ENCODE measurements around the gene GLP1R.

The GLP1R gene

GRCh38 chr6:39004801-39005200 lies 43.8 kb upstream of the GLP1R start:
- no peaks in the 10 kb centered on the region for H4K20me1 ChIP-seq (ENCODE audit: insufficient read depth, low read length, poor library complexity, severe bottlenecking)
- TF ChIP-seq CTCF (conservative IDR thresholded peaks at IDR 0.05; ENCODE audit: low read length) (no peak), EZH2phosphoT487 (IDR thresholded peaks at IDR 0.05; ENCODE audit: borderline replicate concordance) (no peak)
- no peaks in the 10 kb centered on the region for H3K36me3 ChIP-seq (ENCODE audit: insufficient read depth, low read length)
- H3K9me2 ChIP-seq (replicated peaks; ENCODE audit: low read depth, low read length), result no peaks in the 10 kb centered on the region
- H3K4me1 ChIP-seq (ENCODE audit: insufficient read depth, low read length, poor library complexity, severe bottlenecking), result no peaks in the 10 kb centered on the region
- H3K4me3 ChIP-seq (ENCODE audit: low read length, poor library complexity, severe bottlenecking), result no peak overlapping the region
- H3K27me3 ChIP-seq (ENCODE audit: insufficient read depth, low read length, poor library complexity, severe bottlenecking), result no peaks in the 10 kb centered on the region
- no peaks in the 10 kb centered on the region for H3K79me2 ChIP-seq (ENCODE audit: insufficient read depth, low read length)
- no peak overlapping the region for H2AFZ ChIP-seq (ENCODE audit: low read length)
- no peak overlapping the region for H3K9ac ChIP-seq (ENCODE audit: low read depth, low read length, poor library complexity, severe bottlenecking)
- no peaks in the 10 kb centered on the region for H3F3A ChIP-seq (ENCODE audit: low read depth)
- H3K4me2 ChIP-seq (ENCODE audit: low read depth, low read length, poor library complexity, severe bottlenecking), result no peak overlapping the region
- H3K9me3 ChIP-seq (ENCODE audit: insufficient read depth, low read depth, low read length), result no peaks in the 10 kb centered on the region

DNA sequence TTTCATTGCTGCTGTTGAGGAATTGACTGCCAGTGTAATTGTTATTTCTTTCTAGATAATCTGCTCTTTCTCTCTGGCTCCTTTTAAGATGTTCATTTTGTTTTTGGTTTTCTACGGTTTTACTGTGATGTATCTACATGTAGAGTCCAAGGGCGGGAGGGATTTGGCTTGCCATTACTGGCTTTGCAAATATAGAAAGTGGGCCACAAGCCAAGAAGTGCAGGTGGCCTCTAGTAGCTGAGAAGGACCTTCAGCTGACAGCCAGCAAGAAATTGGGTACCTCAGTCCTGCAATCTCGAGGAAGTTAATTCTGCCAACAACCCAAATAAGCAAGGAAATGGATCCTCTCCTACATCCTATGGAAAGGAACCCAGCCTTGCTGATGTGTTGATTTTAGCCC lies 42.8 kb upstream of the GLP1R start:
- H3K36me3 ChIP-seq (ENCODE audit: insufficient read depth, low read length), result no peaks in the 10 kb centered on the region
- no peaks in the 10 kb centered on the region for H3K27me3 ChIP-seq (ENCODE audit: insufficient read depth, low read length, poor library complexity, severe bottlenecking)
- no peak overlapping the region for H2AFZ ChIP-seq (ENCODE audit: low read length)
- H3K9me2 ChIP-seq (replicated peaks; ENCODE audit: low read depth, low read length), result no peaks in the 10 kb centered on the region
- no peaks in the 10 kb centered on the region for H3K4me1 ChIP-seq (ENCODE audit: insufficient read depth, low read length, poor library complexity, severe bottlenecking)
- H4K20me1 ChIP-seq (ENCODE audit: insufficient read depth, low read length, poor library complexity, severe bottlenecking), result no peaks in the 10 kb centered on the region
- no peak for TF ChIP-seq EZH2phosphoT487 (IDR thresholded peaks at IDR 0.05; ENCODE audit: borderline replicate concordance)
- no peak for TF ChIP-seq CTCF (conservative IDR thresholded peaks at IDR 0.05; ENCODE audit: low read length)
- no peak overlapping the region for H3K9ac ChIP-seq (ENCODE audit: low read depth, low read length, poor library complexity, severe bottlenecking)
- H3F3A ChIP-seq (ENCODE audit: low read depth), result no peaks in the 10 kb centered on the region
- no peak overlapping the region for H3K4me2 ChIP-seq (ENCODE audit: low read depth, low read length, poor library complexity, severe bottlenecking)
- no peak overlapping the region for H3K4me3 ChIP-seq (ENCODE audit: low read length, poor library complexity, severe bottlenecking)
- no peaks in the 10 kb centered on the region for H3K9me3 ChIP-seq (ENCODE audit: insufficient read depth, low read depth, low read length)
- no peaks in the 10 kb centered on the region for H3K79me2 ChIP-seq (ENCODE audit: insufficient read depth, low read length)

- Histone ChIP-seq H2AFZ (ENCODE audit: low read length) (no peak overlapping the region), H3K4me2 (ENCODE audit: low read depth, low read length, poor library complexity, severe bottlenecking) (no peak overlapping the region), H3K27me3 (ENCODE audit: insufficient read depth, low read length, poor library complexity, severe bottlenecking) (no peaks in the 10 kb centered on the region), H3F3A (ENCODE audit: low read depth) (no peaks in the 10 kb centered on the region), H3K9me3 (ENCODE audit: insufficient read depth, low read depth, low read length) (no peaks in the 10 kb centered on the region), H3K79me2 (ENCODE audit: insufficient read depth, low read length) (no peaks in the 10 kb centered on the region), H3K36me3 (ENCODE audit: insufficient read depth, low read length) (no peaks in the 10 kb centered on the region), H3K9me2 (replicated peaks; ENCODE audit: low read depth, low read length) (no peaks in the 10 kb centered on the region), H3K4me1 (ENCODE audit: insufficient read depth, low read length, poor library complexity, severe bottlenecking) (no peaks in the 10 kb centered on the region), H3K4me3 (ENCODE audit: low read length, poor library complexity, severe bottlenecking) (no peak overlapping the region), H4K20me1 (ENCODE audit: insufficient read depth, low read length, poor library complexity, severe bottlenecking) (no peaks in the 10 kb centered on the region), H3K9ac (ENCODE audit: low read depth, low read length, poor library complexity, severe bottlenecking) (no peak overlapping the region)
- TF ChIP-seq CTCF (conservative IDR thresholded peaks at IDR 0.05; ENCODE audit: low read length) (no peak), EZH2phosphoT487 (IDR thresholded peaks at IDR 0.05; ENCODE audit: borderline replicate concordance) (no peak)
Measured at GRCh38 chr6:39007575-39007974, 41.0 kb upstream of the GLP1R start.

Data from Loucy (cell line).